K562 (cell line): ENCODE data around the gene SIRT2. TPM values are rescaled to one million over a fixed set of nuclear protein-coding genes. Genes with fewer than 3 reads are reported as not detected.

Experiments
- CREB1 ChIP-seq, 2 experiments: sonication (generic) in 1 of 2; formaldehyde crosslinking in 1 of 2; IDR thresholded peaks; 2 replicates each; pipeline versions ENCODE4 v1.6.1 to v1.8.0; 2012 to 2022; ENCODE audit warnings: inconsistent platforms in 1 of 2, mild to moderate bottlenecking in 1 of 2, missing genetic modification reagents in 1 of 2, moderate library complexity in 1 of 2
- EGR1 ChIP-seq: fragments of 450-650 bp; conservative IDR thresholded peaks from 2 replicates; pipeline ENCODE4 v1.6.1; 2017; ENCODE audit warnings: mild to moderate bottlenecking
- HMGN3 ChIP-seq: IDR thresholded peaks from 2 replicates; pipeline ENCODE4 v1.6.1; 2011; ENCODE audit warnings: borderline replicate concordance, low read depth, mild to moderate bottlenecking, mixed read lengths, low read length; ENCODE audit not compliant: insufficient read length; ENCODE audit errors: extremely low read depth
- NFIX ChIP-seq: fragments of 250-450 bp; sonication (Bioruptor Pico); IDR thresholded peaks from 2 replicates; pipeline ENCODE4 v1.4.0; 2020; ENCODE audit warnings: low read depth, mild to moderate bottlenecking, moderate library complexity
- NRF1 ChIP-seq, 2 experiments: fragments of 450-650 bp; IDR thresholded peaks in 1 of 2; conservative IDR thresholded peaks in 1 of 2; 2 replicates each; pipeline ENCODE4 v1.6.1; 2014; ENCODE audit warnings: mild to moderate bottlenecking in 2 of 2
- POLR2G ChIP-seq: fragments of 200-400 bp; formaldehyde crosslinking; IDR thresholded peaks from 2 replicates; pipeline ENCODE4 v1.6.1; 2017; ENCODE audit warnings: low read depth, mild to moderate bottlenecking, antibody characterized with exemption, low read length, moderate library complexity
- RFX5 ChIP-seq: IDR thresholded peaks from 2 replicates; pipeline ENCODE4 v1.6.1; 2011; ENCODE audit warnings: low read depth, mild to moderate bottlenecking, improper control_type of control experiment, low read length
- SMC3 ChIP-seq: conservative IDR thresholded peaks from 2 replicates; pipeline ENCODE4 v1.6.1; 2011; ENCODE audit warnings: low read depth, low read length, improper control_type of control experiment; ENCODE audit not compliant: insufficient read depth
- ZNF507 ChIP-seq: conservative IDR thresholded peaks from 2 replicates; pipeline ENCODE4 v1.6.1; 2017; ENCODE audit warnings: missing genetic modification characterization, missing compliant biosample characterization
- ZNF766 ChIP-seq: fragments of 200-800 bp; sonication (Bioruptor generic); conservative IDR thresholded peaks from 2 replicates; pipeline ENCODE4 v1.6.1; 2016; ENCODE audit warnings: missing genetic modification characterization, missing compliant biosample characterization
- polyA plus RNA-seq, 8 experiments: library from polyadenylated mRNA; depleted of rRNA in 4 of 8; stranded (reverse) in 5 of 8; unstranded in 3 of 8; fragments of >200 nt; fragmentation: Nextera tagmentation in 2 of 8; fragmentation: Illumina TruSeq in 1 of 8; extraction: Ambion mirVana in 2 of 8; extraction: Trizol in 1 of 8; gene quantifications; 2 replicates each; pipeline versions ENCODE4 v1.2.1 to v1.2.3, GENCODE V29; 2011 to 2014; ENCODE audit warnings: inconsistent platforms in 1 of 8, missing spikeins in 1 of 8
- total RNA-seq, 7 experiments: library from RNA; depleted of rRNA in 6 of 7; stranded (reverse); fragments of >200 nt in 6 of 7; fragmentation: Illumina TruSeq in 2 of 7; extraction: Trizol in 2 of 7; gene quantifications; 2 replicates each; pipeline versions ENCODE4 v1.2.1 to v1.2.3, GENCODE V29; 2011 to 2021; ENCODE audit warnings: low replicate concordance in 1 of 7
- TF ChIP-seq, protein P1 (sequence below): fragments of 250-450 bp; sonication (Bioruptor Pico); IDR thresholded peaks from 2 replicates; pipeline ENCODE4 v1.8.0; 2021; ENCODE audit warnings: borderline replicate concordance, mild to moderate bottlenecking, moderate library complexity; ENCODE audit not compliant: poor library complexity, severe bottlenecking
- TF ChIP-seq, protein P2 (sequence below): sonication (generic); formaldehyde crosslinking; IDR thresholded peaks from 2 replicates; pipeline ENCODE4 v1.8.0; 2022; ENCODE audit warnings: mild to moderate bottlenecking, missing genetic modification reagents
- TF ChIP-seq, protein P3 (sequence below): IDR thresholded peaks from 2 replicates; pipeline ENCODE4 v1.6.1; 2011; ENCODE audit warnings: borderline replicate concordance, low read depth, mild to moderate bottlenecking, moderate library complexity, low read length; ENCODE audit not compliant: insufficient read depth, poor library complexity, severe bottlenecking
- TF ChIP-seq, protein P4 (sequence below), 2 experiments: fragments of 450-650 bp in 1 of 2; IDR thresholded peaks; 2 replicates each; pipeline ENCODE4 v1.6.1; 2011 to 2017; ENCODE audit warnings: low read depth in 2 of 2, antibody characterized with exemption in 1 of 2, borderline replicate concordance in 1 of 2, low read length in 1 of 2, mild to moderate bottlenecking in 1 of 2, mixed read lengths in 1 of 2; ENCODE audit not compliant: control insufficient read depth in 1 of 2
- TF ChIP-seq, protein P5 (sequence below): fragments of 450-650 bp; IDR thresholded peaks from 2 replicates; pipeline ENCODE4 v1.6.1; 2016; ENCODE audit warnings: low read depth, mild to moderate bottlenecking, moderate library complexity
- TF ChIP-seq, protein P6 (sequence below): fragments of 450-650 bp; formaldehyde crosslinking; IDR thresholded peaks from 2 replicates; pipeline ENCODE4 v1.4.0; 2022; ENCODE audit warnings: missing genetic modification characterization

The SIRT2 gene
- total and polyA plus RNA-seq, 9 of the 15 experiments (the other 6 are each of a cell fraction or from before 2014, with no cell fraction given), result 2.3 to 35.2 (median 22.9) TPM

DNA sequence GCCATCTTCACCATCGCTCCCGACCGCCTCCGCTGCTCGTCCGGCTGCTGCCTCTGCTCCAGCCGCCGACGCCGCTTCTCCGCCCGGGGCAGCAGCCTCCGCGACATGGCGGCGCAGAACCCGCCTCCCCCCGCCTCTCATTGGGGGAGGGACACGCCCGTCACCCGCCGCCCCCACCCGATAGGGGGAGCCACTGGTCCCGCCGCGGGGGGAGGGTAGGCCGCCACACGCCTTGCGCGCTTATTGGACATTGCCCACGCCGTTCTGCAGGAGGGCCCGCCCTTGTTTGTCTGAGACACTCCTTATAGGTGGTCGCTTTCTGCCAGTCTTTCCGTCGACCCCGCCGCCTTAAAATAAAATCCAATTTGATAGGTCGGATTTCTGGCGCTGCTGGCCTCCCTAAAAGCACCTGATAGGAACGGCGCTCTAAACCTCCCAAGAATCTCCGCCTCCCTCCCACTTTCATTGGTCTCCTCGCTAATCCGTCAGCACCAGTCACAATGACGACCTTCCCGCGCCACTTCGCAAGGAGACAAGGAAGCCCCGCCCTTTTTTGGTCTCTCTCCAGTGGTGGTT is 49.5 kb downstream of the SIRT2 start, which contains the start of gene HNRNPL (continued):
- TF ChIP-seq, protein P1, sequence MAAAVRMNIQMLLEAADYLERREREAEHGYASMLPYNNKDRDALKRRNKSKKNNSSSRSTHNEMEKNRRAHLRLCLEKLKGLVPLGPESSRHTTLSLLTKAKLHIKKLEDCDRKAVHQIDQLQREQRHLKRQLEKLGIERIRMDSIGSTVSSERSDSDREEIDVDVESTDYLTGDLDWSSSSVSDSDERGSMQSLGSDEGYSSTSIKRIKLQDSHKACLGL (CRISPR knock-in tag), result no peak
- TF ChIP-seq NRF1 (conservative IDR thresholded peaks at IDR 0.05 in 1 of 2, IDR thresholded peaks at IDR 0.05 in 1 of 2) (no peak), EGR1 (peak; percentile 83), RFX5 (no peak), HMGN3 (no peak), SMC3 (no peak), POLR2G (peak; percentile 96), ZNF507 (no peak), ZNF766 (CRISPR knock-in tag) (no peak), CREB1 (IDR thresholded peaks at IDR 0.05) (peak; percentile 95), CREB1 (CRISPR knock-in tag; IDR thresholded peaks at IDR 0.05) (peak; percentile 96), NFIX (CRISPR knock-in tag) (no peak)
- TF ChIP-seq, protein P2, sequence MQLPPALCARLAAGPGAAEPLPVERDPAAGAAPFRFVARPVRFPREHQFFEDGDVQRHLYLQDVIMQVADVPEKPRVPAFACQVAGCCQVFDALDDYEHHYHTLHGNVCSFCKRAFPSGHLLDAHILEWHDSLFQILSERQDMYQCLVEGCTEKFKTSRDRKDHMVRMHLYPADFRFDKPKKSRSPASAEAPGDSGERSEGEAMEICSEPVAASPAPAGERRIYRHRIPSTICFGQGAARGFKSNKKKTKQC (CRISPR knock-in tag), result no peak; the same call in 1 of the 2 replicates
- TF ChIP-seq, protein P3, sequence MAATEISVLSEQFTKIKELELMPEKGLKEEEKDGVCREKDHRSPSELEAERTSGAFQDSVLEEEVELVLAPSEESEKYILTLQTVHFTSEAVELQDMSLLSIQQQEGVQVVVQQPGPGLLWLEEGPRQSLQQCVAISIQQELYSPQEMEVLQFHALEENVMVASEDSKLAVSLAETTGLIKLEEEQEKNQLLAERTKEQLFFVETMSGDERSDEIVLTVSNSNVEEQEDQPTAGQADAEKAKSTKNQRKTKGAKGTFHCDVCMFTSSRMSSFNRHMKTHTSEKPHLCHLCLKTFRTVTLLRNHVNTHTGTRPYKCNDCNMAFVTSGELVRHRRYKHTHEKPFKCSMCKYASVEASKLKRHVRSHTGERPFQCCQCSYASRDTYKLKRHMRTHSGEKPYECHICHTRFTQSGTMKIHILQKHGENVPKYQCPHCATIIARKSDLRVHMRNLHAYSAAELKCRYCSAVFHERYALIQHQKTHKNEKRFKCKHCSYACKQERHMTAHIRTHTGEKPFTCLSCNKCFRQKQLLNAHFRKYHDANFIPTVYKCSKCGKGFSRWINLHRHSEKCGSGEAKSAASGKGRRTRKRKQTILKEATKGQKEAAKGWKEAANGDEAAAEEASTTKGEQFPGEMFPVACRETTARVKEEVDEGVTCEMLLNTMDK, result peak; percentile 100
- TF ChIP-seq, protein P4, sequence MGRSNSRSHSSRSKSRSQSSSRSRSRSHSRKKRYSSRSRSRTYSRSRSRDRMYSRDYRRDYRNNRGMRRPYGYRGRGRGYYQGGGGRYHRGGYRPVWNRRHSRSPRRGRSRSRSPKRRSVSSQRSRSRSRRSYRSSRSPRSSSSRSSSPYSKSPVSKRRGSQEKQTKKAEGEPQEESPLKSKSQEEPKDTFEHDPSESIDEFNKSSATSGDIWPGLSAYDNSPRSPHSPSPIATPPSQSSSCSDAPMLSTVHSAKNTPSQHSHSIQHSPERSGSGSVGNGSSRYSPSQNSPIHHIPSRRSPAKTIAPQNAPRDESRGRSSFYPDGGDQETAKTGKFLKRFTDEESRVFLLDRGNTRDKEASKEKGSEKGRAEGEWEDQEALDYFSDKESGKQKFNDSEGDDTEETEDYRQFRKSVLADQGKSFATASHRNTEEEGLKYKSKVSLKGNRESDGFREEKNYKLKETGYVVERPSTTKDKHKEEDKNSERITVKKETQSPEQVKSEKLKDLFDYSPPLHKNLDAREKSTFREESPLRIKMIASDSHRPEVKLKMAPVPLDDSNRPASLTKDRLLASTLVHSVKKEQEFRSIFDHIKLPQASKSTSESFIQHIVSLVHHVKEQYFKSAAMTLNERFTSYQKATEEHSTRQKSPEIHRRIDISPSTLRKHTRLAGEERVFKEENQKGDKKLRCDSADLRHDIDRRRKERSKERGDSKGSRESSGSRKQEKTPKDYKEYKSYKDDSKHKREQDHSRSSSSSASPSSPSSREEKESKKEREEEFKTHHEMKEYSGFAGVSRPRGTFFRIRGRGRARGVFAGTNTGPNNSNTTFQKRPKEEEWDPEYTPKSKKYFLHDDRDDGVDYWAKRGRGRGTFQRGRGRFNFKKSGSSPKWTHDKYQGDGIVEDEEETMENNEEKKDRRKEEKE (IDR thresholded peaks at IDR 0.05; ENCODE audit: borderline replicate concordance in 1 of 2, control insufficient read depth in 1 of 2, low read depth in 2 of 2, low read length in 1 of 2), result no peak
- TF ChIP-seq, protein P5, sequence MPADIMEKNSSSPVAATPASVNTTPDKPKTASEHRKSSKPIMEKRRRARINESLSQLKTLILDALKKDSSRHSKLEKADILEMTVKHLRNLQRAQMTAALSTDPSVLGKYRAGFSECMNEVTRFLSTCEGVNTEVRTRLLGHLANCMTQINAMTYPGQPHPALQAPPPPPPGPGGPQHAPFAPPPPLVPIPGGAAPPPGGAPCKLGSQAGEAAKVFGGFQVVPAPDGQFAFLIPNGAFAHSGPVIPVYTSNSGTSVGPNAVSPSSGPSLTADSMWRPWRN, result peak; percentile 92
- TF ChIP-seq, protein P6, sequence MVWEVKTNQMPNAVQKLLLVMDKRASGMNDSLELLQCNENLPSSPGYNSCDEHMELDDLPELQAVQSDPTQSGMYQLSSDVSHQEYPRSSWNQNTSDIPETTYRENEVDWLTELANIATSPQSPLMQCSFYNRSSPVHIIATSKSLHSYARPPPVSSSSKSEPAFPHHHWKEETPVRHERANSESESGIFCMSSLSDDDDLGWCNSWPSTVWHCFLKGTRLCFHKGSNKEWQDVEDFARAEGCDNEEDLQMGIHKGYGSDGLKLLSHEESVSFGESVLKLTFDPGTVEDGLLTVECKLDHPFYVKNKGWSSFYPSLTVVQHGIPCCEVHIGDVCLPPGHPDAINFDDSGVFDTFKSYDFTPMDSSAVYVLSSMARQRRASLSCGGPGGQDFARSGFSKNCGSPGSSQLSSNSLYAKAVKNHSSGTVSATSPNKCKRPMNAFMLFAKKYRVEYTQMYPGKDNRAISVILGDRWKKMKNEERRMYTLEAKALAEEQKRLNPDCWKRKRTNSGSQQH (CRISPR knock-in tag), result 0 out of 2 replicates have a peak, but pooled peaks have one; percentile 41
